Fibroblast of lung (primary cell): ENCODE results near the gene EIF4E2. TPM values are rescaled to one million over a fixed set of nuclear protein-coding genes. Genes with fewer than 3 reads are reported as not detected.

ENCODE experiments used
- DNase-seq, 2 donors: peaks; one replicate each; pipeline versions ENCODE4 v3.0.0 to v3.0.0-alpha.2; 2010; ENCODE audit warnings: low read depth in 2 of 2
- H2AFZ ChIP-seq: 2 replicates; pipeline ENCODE4 v1.5.1; 2012; ENCODE audit warnings: low read length, control low read depth, inconsistent platforms
- H3K27ac ChIP-seq: 2 replicates; pipeline ENCODE4 v1.5.1; 2011; ENCODE audit warnings: low read length, control low read depth; ENCODE audit not compliant: insufficient read depth
- H3K27me3 ChIP-seq: 2 replicates; pipeline ENCODE4 v1.5.1; 2011; ENCODE audit warnings: mild to moderate bottlenecking, low read length; ENCODE audit not compliant: control insufficient read depth, insufficient read depth
- H3K36me3 ChIP-seq: 2 replicates; pipeline ENCODE4 v1.5.1; 2011; ENCODE audit warnings: low read length; ENCODE audit not compliant: control insufficient read depth, insufficient read depth
- H3K4me1 ChIP-seq: 2 replicates; pipeline ENCODE4 v1.5.1; 2011; ENCODE audit warnings: low read length; ENCODE audit not compliant: control insufficient read depth, insufficient read depth; ENCODE audit errors: extremely low read depth
- H3K4me2 ChIP-seq: 2 replicates; pipeline ENCODE4 v1.5.1; 2011; ENCODE audit warnings: low read length, control low read depth; ENCODE audit not compliant: insufficient read depth; ENCODE audit errors: extremely low read depth
- H3K4me3 ChIP-seq, 4 experiments: fragments of 200-600 bp in 1 of 4; sonication (generic) in 1 of 4; replicated peaks in 1 of 4; 2 replicates each; pipeline ENCODE4 v1.5.1; 2011 to 2016; ENCODE audit warnings: low read length in 4 of 4, low read depth in 3 of 4, mild to moderate bottlenecking in 3 of 4, control low read depth in 2 of 4, inconsistent platforms in 1 of 4, mixed read lengths in 1 of 4; ENCODE audit not compliant: insufficient read depth in 1 of 4; ENCODE audit errors: control extremely low read depth in 1 of 4
- H3K79me2 ChIP-seq: 2 replicates; pipeline ENCODE4 v1.5.1; 2012; ENCODE audit warnings: mild to moderate bottlenecking, low read length, inconsistent platforms; ENCODE audit not compliant: control insufficient read depth, insufficient read depth
- H3K9ac ChIP-seq: 2 replicates; pipeline ENCODE4 v1.5.1; 2011; ENCODE audit warnings: mild to moderate bottlenecking, low read length, control low read depth; ENCODE audit not compliant: insufficient read depth
- H3K9me3 ChIP-seq: 2 replicates; pipeline ENCODE4 v1.5.1; 2012; ENCODE audit warnings: low read depth, low read length; ENCODE audit not compliant: control insufficient read depth, insufficient read depth
- H4K20me1 ChIP-seq: 2 replicates; pipeline ENCODE4 v1.5.1; 2011; ENCODE audit warnings: low read length; ENCODE audit not compliant: control insufficient read depth, insufficient read depth; ENCODE audit errors: extremely low read depth
- CTCF ChIP-seq, 2 donors: IDR thresholded peaks in 1 of 2; conservative IDR thresholded peaks in 1 of 2; 1 replicate in 1 of 2; 2 replicates in 1 of 2; pipeline ENCODE4 v1.5.1; 2011 to 2012; ENCODE audit warnings: low read length in 2 of 2, control low read depth in 1 of 2, inconsistent platforms in 1 of 2, low read depth in 1 of 2, mild to moderate bottlenecking in 1 of 2
- EZH2 ChIP-seq: IDR thresholded peaks from 2 replicates; pipeline ENCODE4 v1.5.1; 2012; ENCODE audit warnings: low read length, control low read depth, mild to moderate bottlenecking; ENCODE audit errors: missing control alignments
- polyA plus RNA-seq, 2 donors: library from polyadenylated mRNA; depleted of rRNA in 1 of 2; stranded (reverse) in 1 of 2; unstranded in 1 of 2; fragments of >200 nt; gene quantifications; 2 replicates each; pipeline ENCODE4 v1.2.1, GENCODE V29; 2011 to 2012; ENCODE audit warnings: missing spikeins in 1 of 2
- total RNA-seq: library from RNA; depleted of rRNA; stranded (reverse); fragments of >200 nt; gene quantifications from 2 replicates; pipeline ENCODE4 v1.2.1, GENCODE V29; 2014

EIF4E2 gene
- total and polyA plus RNA-seq, 2 donors (not counting 1 experiment from before 2014, with no cell fraction given), result 77.6 to 101 TPM

- Histone ChIP-seq H3K27ac (no peak overlapping the region), H3K79me2 (no peaks in the 10 kb centered on the region), H2AFZ (no peak overlapping the region), H4K20me1 (no peaks in the 10 kb centered on the region), H3K9me3 (no peaks in the 10 kb centered on the region), H3K4me2 (no peak overlapping the region), H3K4me3 (no peak overlapping the region), H3K36me3 (peaks cover 3% of the 10 kb centered on the region), H3K27me3 (no peaks in the 10 kb centered on the region), H3K4me1 (no peaks in the 10 kb centered on the region), H3K9ac (no peak overlapping the region)
- no peak for TF ChIP-seq EZH2
- no peak for TF ChIP-seq CTCF (conservative IDR thresholded peaks at IDR 0.05 in 1 of 2, IDR thresholded peaks at IDR 0.05 in 1 of 2; ENCODE audit: low read depth in 1 of 2, low read length in 2 of 2)
- no peak for DNase-seq
Measured at GRCh38 chr2:232578626-232579025, 28.1 kb downstream of the EIF4E2 start.

GRCh38 chr2:232580648-232580981 is 30.1 kb downstream of the EIF4E2 start:
- no peaks in the 10 kb centered on the region for H4K20me1 ChIP-seq

GRCh38 chr2:232581725-232582124 is 31.2 kb downstream of the EIF4E2 start:
- H2AFZ ChIP-seq, result no peak overlapping the region
- H3K79me2 ChIP-seq, result no peaks in the 10 kb centered on the region
- H3K9me3 ChIP-seq, result no peaks in the 10 kb centered on the region
- H3K4me3 ChIP-seq, result no peak overlapping the region
- H4K20me1 ChIP-seq, result no peaks in the 10 kb centered on the region
- H3K4me2 ChIP-seq, result no peak overlapping the region
- H3K4me1 ChIP-seq, result no peaks in the 10 kb centered on the region
- no peak overlapping the region for H3K27ac ChIP-seq
- H3K27me3 ChIP-seq, result no peaks in the 10 kb centered on the region
- H3K9ac ChIP-seq, result no peak overlapping the region
- no peak for DNase-seq
- no peaks in the 10 kb centered on the region for H3K36me3 ChIP-seq
- TF ChIP-seq CTCF (conservative IDR thresholded peaks at IDR 0.05 in 1 of 2, IDR thresholded peaks at IDR 0.05 in 1 of 2; ENCODE audit: low read depth in 1 of 2, low read length in 2 of 2) (no peak), EZH2 (no peak)

More at GRCh38 chr2:232580648-232580981, 30.1 kb downstream of the EIF4E2 start:
- H2AFZ ChIP-seq, result no peak overlapping the region
- H3K27me3 ChIP-seq, result no peaks in the 10 kb centered on the region
- no peaks in the 10 kb centered on the region for H3K9me3 ChIP-seq
- H3K4me1 ChIP-seq, result no peaks in the 10 kb centered on the region
- H3K9ac ChIP-seq, result no peak overlapping the region
- H3K27ac ChIP-seq, result no peak overlapping the region
- no peaks in the 10 kb centered on the region for H3K36me3 ChIP-seq
- DNase-seq, result no peak
- no peaks in the 10 kb centered on the region for H3K79me2 ChIP-seq
- TF ChIP-seq EZH2, result no peak
- no peak for TF ChIP-seq CTCF (conservative IDR thresholded peaks at IDR 0.05 in 1 of 2, IDR thresholded peaks at IDR 0.05 in 1 of 2; ENCODE audit: low read depth in 1 of 2, low read length in 2 of 2)
- H3K4me2 ChIP-seq, result no peak overlapping the region
- no peak overlapping the region for H3K4me3 ChIP-seq
